ENCODE results near the gene CC2D1A.

GRCh38 chr19:13929956-13930355 is 24.0 kb downstream of the CC2D1A start:
- TF ChIP-seq CTCF (IDR thresholded peaks at IDR 0.05; ENCODE audit: insufficient read depth, low read length) (no peak), REST (IDR thresholded peaks at IDR 0.05; ENCODE audit: insufficient replicate concordance, low read depth) (no peak), POLR2AphosphoS5 (IDR thresholded peaks at IDR 0.05; ENCODE audit: low read depth) (no peak)
